Measurements from ENCODE around the gene SCN2B. TPM values are rescaled to one million over a fixed set of nuclear protein-coding genes. Genes with fewer than 3 reads are reported as not detected.
"Not testable (repeated sequence)": the region's sequence is repeated elsewhere in the genome, so short reads cannot be mapped to it uniquely, and the experiment has no call there.

The SCN2B gene
- total and polyA plus RNA-seq, 2 of the 13 experiments (the other 11 are each of a cell fraction or from before 2014, with no cell fraction given), result 0.01 to 0.02 TPM

DNA sequence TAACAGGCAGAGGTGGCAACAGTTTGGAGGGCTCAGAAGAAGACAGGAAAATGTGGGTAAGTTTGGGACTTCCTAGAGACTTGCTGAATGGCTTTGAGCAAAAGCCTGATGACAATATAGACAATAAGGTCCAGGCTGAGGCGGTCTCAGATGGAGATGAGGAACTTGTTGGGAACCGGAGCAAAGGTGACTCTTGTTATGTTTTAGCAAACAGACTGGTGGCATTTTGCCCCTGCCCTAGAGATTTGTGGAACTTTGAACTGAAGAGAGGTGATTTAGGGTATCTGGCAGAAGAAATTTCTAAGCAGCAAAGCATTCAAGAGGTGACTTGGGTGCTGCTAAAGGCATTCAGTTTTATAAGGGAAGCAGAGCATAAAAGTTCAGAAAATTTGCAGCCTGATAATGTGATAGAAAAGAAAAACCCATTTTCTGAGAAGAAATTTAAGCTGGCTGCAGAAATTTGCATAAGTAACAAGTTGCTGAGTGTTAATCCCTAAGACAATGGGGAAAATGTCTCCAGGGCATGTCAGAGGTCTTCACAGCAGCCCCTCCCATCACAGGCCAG is 14.6 kb upstream of the SCN2B start:
- POLR2A ChIA-PET; ATAC-seq; FAIRE-seq; H2AFZ ChIP-seq (ENCODE audit: low read length); DNase-seq (ENCODE audit: low spot score); BruUV-seq (replicated peaks); H3K79me2 ChIP-seq (ENCODE audit: insufficient read depth, low read length); H3K36me3 ChIP-seq (replicated peaks in 1 of 2; ENCODE audit: control insufficient read depth in 1 of 2, insufficient read depth in 2 of 2, low read length in 2 of 2); H4K20me1 ChIP-seq (ENCODE audit: insufficient read depth, low read length); H3K9me3 ChIP-seq (ENCODE audit: low read length); H3K27me3 ChIP-seq (ENCODE audit: control insufficient read depth in 1 of 2, insufficient read depth in 2 of 2, low read length in 2 of 2); CTCF ChIA-PET (ENCODE audit: low intra/inter-chr PET ratio, low total read pairs); H3K27ac ChIP-seq (ENCODE audit: extremely low read length, insufficient read depth, low read length); H3K9ac ChIP-seq (ENCODE audit: insufficient read depth, low read depth, low read length); H3K4me3 ChIP-seq (replicated peaks in 1 of 3; ENCODE audit: insufficient read depth in 1 of 3, low read depth in 2 of 3, low read length in 3 of 3); H3K4me2 ChIP-seq (ENCODE audit: low read depth, low read length); intact Hi-C loops (cut with micrococcal nuclease; ENCODE audit: unreplicated experiment): not testable (repeated sequence)
- in situ Hi-C loops (cut with HindIII; ENCODE audit: extremely low pct_ligation_motif_present, low pct_unique_long_range_greater_than_20kb), result loop anchor here (10.0 kb wide), 1 partner anchor 164 kb away; the partner anchor contains the start of gene UBE4A
- peaks cover 58% of the 10 kb centered on the region for H3K4me1 ChIP-seq (ENCODE audit: insufficient read depth, low read length)
- 42% methylated on average over 2 of the region's 2 CpGs for WGBS (ENCODE audit: low lambda C conversion rate)
- TF ChIP-seq RXRB (CRISPR knock-in tag; IDR thresholded peaks at IDR 0.05; ENCODE audit: borderline replicate concordance) (0 out of 2 replicates have a peak, but pooled peaks have one; percentile 36), HNF4A (CRISPR knock-in tag; IDR thresholded peaks at IDR 0.05) (peak; percentile 42), ZNF841 (CRISPR knock-in tag; IDR thresholded peaks at IDR 0.05; ENCODE audit: borderline replicate concordance) (peak; percentile 99), PPARG (CRISPR knock-in tag; conservative IDR thresholded peaks at IDR 0.05) (peak; percentile 54; the same call in 1 of the 2 replicates)

DNA sequence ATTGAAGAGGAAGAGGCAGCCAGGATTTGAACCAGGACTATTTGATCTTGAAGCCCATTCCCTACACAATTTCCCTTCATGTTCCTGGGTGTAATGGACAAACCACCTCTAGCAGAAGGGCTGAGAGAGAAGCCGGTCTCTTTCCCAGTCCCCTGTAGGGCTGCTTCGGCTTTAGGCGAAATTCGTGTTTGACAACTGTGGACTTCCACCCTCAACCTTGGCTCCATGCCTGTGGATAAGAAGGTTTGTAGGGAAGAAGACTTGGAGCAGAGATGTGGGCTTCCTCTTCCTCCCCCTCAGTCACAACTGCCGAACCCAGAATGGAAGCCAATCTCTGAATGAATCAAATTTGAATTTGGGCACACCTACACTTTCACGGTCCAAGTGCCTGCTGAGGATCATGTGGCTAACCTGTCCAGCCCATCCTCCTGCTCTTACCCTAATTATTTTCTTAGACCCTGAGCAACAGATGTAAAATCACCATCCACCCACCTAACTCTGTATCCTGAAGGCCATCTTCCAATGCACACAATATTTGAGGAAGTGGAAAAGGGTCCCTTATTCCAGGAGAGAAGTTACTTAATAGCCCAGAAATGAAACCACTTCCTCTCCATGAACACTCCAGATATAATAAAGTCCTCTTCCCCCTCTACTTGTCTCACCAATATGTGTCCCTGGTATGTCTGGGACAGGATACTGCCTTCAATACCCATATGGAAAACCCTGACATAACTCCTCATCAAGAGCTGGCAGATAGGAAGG is 10.1 kb upstream of the SCN2B start:
- Histone ChIP-seq H3K36me3 (replicated peaks in 1 of 2; ENCODE audit: control insufficient read depth in 1 of 2, insufficient read depth in 2 of 2, low read length in 2 of 2) (no peaks in the 10 kb centered on the region), H3K4me3 (replicated peaks in 1 of 3; ENCODE audit: insufficient read depth in 1 of 3, low read depth in 2 of 3, low read length in 3 of 3) (no peak overlapping the region), H3K9ac (ENCODE audit: insufficient read depth, low read depth, low read length) (no peak overlapping the region), H3K79me2 (ENCODE audit: insufficient read depth, low read length) (no peaks in the 10 kb centered on the region), H3K27ac (ENCODE audit: extremely low read length, insufficient read depth, low read length) (no peak overlapping the region), H3K4me2 (ENCODE audit: low read depth, low read length) (peak overlapping the region; percentile 32; the same call in 1 of the 2 replicates), H4K20me1 (ENCODE audit: insufficient read depth, low read length) (no peaks in the 10 kb centered on the region), H2AFZ (ENCODE audit: low read length) (no peak overlapping the region), H3K27me3 (ENCODE audit: control insufficient read depth in 1 of 2, insufficient read depth in 2 of 2, low read length in 2 of 2) (peaks cover 0 to 18% of the 10 kb centered on the region in 2 experiments; a peak in 1 of 5 replicates), H3K4me1 (ENCODE audit: insufficient read depth, low read length) (peaks cover 28% of the 10 kb centered on the region), H3K9me3 (ENCODE audit: low read length) (no peaks in the 10 kb centered on the region; the same call in 1 of the 2 replicates)
- POLR2A ChIA-PET, result no interaction called here
- in situ Hi-C loops (cut with HindIII; ENCODE audit: extremely low pct_ligation_motif_present, low pct_unique_long_range_greater_than_20kb), result no loop called here
- CTCF ChIA-PET (ENCODE audit: low intra/inter-chr PET ratio, low total read pairs), result no interaction called here
- no peak for FAIRE-seq
- peak; percentile 36; the same call in 1 of the 3 replicates for ATAC-seq
- no TSS peak for BruUV-seq (replicated peaks)
- DNase-seq (ENCODE audit: low spot score), result no peak
- intact Hi-C loops (cut with micrococcal nuclease; ENCODE audit: unreplicated experiment), result no loop called here
- 6% methylated on average over 6 of the region's 6 CpGs for WGBS (ENCODE audit: low lambda C conversion rate)
- TF ChIP-seq, protein P1, sequence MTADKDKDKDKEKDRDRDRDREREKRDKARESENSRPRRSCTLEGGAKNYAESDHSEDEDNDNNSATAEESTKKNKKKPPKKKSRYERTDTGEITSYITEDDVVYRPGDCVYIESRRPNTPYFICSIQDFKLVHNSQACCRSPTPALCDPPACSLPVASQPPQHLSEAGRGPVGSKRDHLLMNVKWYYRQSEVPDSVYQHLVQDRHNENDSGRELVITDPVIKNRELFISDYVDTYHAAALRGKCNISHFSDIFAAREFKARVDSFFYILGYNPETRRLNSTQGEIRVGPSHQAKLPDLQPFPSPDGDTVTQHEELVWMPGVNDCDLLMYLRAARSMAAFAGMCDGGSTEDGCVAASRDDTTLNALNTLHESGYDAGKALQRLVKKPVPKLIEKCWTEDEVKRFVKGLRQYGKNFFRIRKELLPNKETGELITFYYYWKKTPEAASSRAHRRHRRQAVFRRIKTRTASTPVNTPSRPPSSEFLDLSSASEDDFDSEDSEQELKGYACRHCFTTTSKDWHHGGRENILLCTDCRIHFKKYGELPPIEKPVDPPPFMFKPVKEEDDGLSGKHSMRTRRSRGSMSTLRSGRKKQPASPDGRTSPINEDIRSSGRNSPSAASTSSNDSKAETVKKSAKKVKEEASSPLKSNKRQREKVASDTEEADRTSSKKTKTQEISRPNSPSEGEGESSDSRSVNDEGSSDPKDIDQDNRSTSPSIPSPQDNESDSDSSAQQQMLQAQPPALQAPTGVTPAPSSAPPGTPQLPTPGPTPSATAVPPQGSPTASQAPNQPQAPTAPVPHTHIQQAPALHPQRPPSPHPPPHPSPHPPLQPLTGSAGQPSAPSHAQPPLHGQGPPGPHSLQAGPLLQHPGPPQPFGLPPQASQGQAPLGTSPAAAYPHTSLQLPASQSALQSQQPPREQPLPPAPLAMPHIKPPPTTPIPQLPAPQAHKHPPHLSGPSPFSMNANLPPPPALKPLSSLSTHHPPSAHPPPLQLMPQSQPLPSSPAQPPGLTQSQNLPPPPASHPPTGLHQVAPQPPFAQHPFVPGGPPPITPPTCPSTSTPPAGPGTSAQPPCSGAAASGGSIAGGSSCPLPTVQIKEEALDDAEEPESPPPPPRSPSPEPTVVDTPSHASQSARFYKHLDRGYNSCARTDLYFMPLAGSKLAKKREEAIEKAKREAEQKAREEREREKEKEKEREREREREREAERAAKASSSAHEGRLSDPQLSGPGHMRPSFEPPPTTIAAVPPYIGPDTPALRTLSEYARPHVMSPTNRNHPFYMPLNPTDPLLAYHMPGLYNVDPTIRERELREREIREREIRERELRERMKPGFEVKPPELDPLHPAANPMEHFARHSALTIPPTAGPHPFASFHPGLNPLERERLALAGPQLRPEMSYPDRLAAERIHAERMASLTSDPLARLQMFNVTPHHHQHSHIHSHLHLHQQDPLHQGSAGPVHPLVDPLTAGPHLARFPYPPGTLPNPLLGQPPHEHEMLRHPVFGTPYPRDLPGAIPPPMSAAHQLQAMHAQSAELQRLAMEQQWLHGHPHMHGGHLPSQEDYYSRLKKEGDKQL (CRISPR knock-in tag; IDR thresholded peaks at IDR 0.05; ENCODE audit: low read depth), result no peak
- TF ChIP-seq KAT8 (CRISPR knock-in tag; IDR thresholded peaks at IDR 0.05) (no peak), MEIS1 (CRISPR knock-in tag; IDR thresholded peaks at IDR 0.05; ENCODE audit: borderline replicate concordance) (no peak), FOXJ3 (CRISPR knock-in tag; IDR thresholded peaks at IDR 0.05; ENCODE audit: borderline replicate concordance) (no peak), SALL1 (CRISPR knock-in tag; IDR thresholded peaks at IDR 0.05) (no peak)
- TF ChIP-seq, protein P2, sequence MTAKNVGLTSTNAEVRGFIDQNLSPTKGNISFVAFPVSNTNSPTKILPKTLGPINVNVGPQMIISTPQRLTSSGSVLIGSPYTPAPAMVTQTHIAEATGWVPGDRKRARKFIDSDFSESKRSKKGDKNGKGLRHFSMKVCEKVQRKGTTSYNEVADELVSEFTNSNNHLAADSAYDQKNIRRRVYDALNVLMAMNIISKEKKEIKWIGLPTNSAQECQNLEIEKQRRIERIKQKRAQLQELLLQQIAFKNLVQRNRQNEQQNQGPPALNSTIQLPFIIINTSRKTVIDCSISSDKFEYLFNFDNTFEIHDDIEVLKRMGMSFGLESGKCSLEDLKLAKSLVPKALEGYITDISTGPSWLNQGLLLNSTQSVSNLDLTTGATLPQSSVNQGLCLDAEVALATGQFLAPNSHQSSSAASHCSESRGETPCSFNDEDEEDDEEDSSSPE (CRISPR knock-in tag; IDR thresholded peaks at IDR 0.05), result no peak
